HepG2 (cell line): Measurements from ENCODE around the gene NDUFB7. TPM values are rescaled to one million over a fixed set of nuclear protein-coding genes. Genes with fewer than 3 reads are reported as not detected.

ENCODE experiments used
- ADNP ChIP-seq: sonication (generic); formaldehyde crosslinking; IDR thresholded peaks from 2 replicates; pipeline ENCODE4 v1.4.0; 2020; ENCODE audit warnings: missing genetic modification reagents
- KMT2A ChIP-seq: sonication (generic); formaldehyde crosslinking; IDR thresholded peaks from 2 replicates; pipeline ENCODE4 v1.4.0; 2020; ENCODE audit warnings: missing genetic modification reagents
- ZBTB10 ChIP-seq: sonication (generic); formaldehyde crosslinking; IDR thresholded peaks from 2 replicates; pipeline ENCODE4 v1.4.0; 2020; ENCODE audit warnings: missing genetic modification reagents, borderline replicate concordance
- ZNF329 ChIP-seq: sonication (generic); formaldehyde crosslinking; IDR thresholded peaks from 2 replicates; pipeline ENCODE4 v1.9.0; 2021; ENCODE audit warnings: low read depth, mild to moderate bottlenecking, missing genetic modification reagents
- ZNF460 ChIP-seq: sonication (generic); formaldehyde crosslinking; IDR thresholded peaks from 2 replicates; pipeline ENCODE4 v1.5.1; 2020; ENCODE audit warnings: missing genetic modification reagents, mild to moderate bottlenecking, borderline replicate concordance
- ZNF747 ChIP-seq: sonication (generic); formaldehyde crosslinking; IDR thresholded peaks from 2 replicates; pipeline ENCODE4 v1.8.1; 2023; ENCODE audit warnings: missing genetic modification reagents, mild to moderate bottlenecking, borderline replicate concordance
- ZNF782 ChIP-seq: sonication (generic); formaldehyde crosslinking; IDR thresholded peaks from 2 replicates; pipeline ENCODE4 v1.4.0; 2020; ENCODE audit warnings: missing genetic modification reagents, mild to moderate bottlenecking, borderline replicate concordance
- polyA plus RNA-seq, 8 experiments: library from polyadenylated mRNA; depleted of rRNA in 3 of 8; stranded (reverse) in 7 of 8; unstranded in 1 of 8; fragments of >200 nt; fragmentation: Illumina TruSeq in 4 of 8; extraction: Trizol in 4 of 8; gene quantifications; 2 replicates each; pipeline versions ENCODE4 v1.2.1 to v1.2.3, GENCODE V29; 2011 to 2016; ENCODE audit warnings: low read depth in 4 of 8, missing spikeins in 1 of 8, mixed read lengths in 1 of 8; ENCODE audit not compliant: insufficient read depth in 1 of 8
- total RNA-seq, 5 experiments: library from RNA; depleted of rRNA; stranded (reverse); fragments of >200 nt; fragmentation: Illumina TruSeq; extraction: Trizol; gene quantifications; 2 replicates each; pipeline ENCODE4 v1.2.3, GENCODE V29; 2016; ENCODE audit warnings: low read depth in 1 of 5
- TF ChIP-seq, protein P1 (sequence below): sonication (generic); formaldehyde crosslinking; IDR thresholded peaks from 2 replicates; pipeline ENCODE4 v1.4.0; 2020; ENCODE audit warnings: mild to moderate bottlenecking, missing genetic modification reagents
- TF ChIP-seq, protein P2 (sequence below): sonication (generic); formaldehyde crosslinking; IDR thresholded peaks from 2 replicates; pipeline ENCODE4 v1.5.1; 2020; ENCODE audit warnings: missing genetic modification reagents, mild to moderate bottlenecking, borderline replicate concordance
- TF ChIP-seq, protein P3 (sequence below), 2 experiments: fragments of 450-650 bp in 1 of 2; sonication (generic) in 1 of 2; formaldehyde crosslinking; IDR thresholded peaks; 2 replicates each; pipeline versions ENCODE4 v1.5.0 to v1.8.0; 2020 to 2022; ENCODE audit warnings: mild to moderate bottlenecking in 1 of 2, missing genetic modification reagents in 1 of 2

Gene NDUFB7
- total and polyA plus RNA-seq, 2 of the 13 experiments (the other 11 are each of a cell fraction or from before 2014, with no cell fraction given) = 156 to 198 TPM

GRCh38 chr19:14517840-14518505, 53.9 kb downstream of the NDUFB7 start, which contains the start of gene DNAJB1 (continued):
- TF ChIP-seq, protein P1, sequence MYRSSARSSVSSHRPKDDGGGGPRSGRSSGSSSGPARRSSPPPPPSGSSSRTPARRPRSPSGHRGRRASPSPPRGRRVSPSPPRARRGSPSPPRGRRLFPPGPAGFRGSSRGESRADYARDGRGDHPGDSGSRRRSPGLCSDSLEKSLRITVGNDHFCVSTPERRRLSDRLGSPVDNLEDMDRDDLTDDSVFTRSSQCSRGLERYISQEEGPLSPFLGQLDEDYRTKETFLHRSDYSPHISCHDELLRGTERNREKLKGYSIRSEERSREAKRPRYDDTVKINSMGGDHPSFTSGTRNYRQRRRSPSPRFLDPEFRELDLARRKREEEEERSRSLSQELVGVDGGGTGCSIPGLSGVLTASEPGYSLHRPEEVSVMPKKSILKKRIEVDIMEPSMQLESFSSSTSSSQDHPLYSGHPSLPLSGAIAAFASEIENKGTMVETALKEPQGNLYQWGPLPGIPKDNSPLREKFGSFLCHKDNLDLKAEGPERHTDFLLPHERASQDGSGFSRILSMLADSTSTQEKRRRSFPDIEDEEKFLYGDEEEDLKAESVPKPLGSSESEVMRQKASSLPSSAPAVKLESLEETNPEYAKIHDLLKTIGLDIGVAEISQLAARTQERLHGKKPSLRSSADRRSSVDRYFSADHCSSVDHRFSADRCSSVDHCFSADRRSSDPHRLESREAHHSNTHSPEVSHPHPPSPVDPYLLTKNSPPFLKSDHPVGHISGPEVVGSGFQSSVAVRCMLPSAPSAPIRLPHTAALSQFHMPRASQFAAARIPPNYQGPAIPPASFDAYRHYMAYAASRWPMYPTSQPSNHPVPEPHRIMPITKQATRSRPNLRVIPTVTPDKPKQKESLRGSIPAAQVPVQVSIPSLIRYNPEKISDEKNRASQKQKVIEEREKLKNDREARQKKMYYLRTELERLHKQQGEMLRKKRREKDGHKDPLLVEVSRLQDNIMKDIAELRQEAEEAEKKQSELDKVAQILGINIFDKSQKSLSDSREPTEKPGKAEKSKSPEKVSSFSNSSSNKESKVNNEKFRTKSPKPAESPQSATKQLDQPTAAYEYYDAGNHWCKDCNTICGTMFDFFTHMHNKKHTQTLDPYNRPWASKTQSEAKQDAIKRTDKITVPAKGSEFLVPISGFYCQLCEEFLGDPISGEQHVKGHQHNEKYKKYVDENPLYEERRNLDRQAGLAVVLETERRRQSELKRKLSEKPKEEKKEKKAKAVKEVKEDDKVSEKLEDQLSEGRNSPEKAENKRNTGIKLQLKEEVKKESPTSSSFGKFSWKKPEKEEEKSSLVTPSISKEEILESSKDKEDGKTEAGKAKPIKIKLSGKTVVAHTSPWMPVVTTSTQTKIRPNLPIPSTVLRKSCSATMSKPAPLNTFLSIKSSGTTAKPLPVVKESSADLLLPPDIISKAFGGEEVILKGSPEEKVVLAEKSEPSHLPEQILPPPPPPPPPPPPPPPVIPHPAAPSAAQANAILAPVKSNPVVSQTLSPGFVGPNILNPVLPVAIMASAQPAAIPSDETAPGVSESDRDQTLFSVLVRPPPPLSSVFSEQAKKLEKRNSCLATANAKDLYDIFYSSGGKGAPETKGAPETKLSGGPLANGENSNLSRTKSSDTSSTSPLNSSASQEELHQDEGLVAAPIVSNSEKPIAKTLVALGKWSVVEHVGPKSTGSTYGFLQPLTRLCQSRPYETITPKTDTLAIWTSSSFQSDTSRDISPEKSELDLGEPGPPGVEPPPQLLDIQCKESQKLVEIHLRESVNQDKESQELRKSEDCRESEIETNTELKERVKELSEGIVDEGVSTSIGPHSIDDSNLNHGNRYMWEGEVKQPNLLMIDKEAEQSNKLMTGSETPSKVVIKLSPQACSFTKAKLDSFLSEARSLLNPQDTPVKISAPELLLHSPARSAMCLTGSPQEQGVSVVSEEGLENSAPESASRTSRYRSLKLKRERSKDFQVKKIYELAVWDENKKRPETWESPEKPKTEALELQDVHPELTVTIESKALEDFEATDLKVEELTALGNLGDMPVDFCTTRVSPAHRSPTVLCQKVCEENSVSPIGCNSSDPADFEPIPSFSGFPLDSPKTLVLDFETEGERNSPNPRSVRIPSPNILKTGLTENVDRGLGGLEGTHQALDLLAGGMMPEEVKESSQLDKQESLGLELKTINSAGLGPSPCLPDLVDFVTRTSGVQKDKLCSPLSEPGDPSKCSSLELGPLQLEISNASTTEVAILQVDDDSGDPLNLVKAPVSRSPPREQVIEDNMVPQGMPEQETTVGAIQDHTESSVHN (CRISPR knock-in tag) = no peak; the same call in 1 of the 2 replicates
- TF ChIP-seq ZNF782 (CRISPR knock-in tag) (no peak; the same call in 1 of the 2 replicates), KMT2A (no peak), ADNP (CRISPR knock-in tag) (0 out of 2 replicates have a peak, but pooled peaks have one; percentile 51), ZNF747 (CRISPR knock-in tag) (peak; percentile 62), ZBTB10 (CRISPR knock-in tag) (peak; percentile 56; the same call in 1 of the 2 replicates), ZNF460 (CRISPR knock-in tag) (no peak), ZNF329 (peak; percentile 77; the same call in 1 of the 2 replicates)
- TF ChIP-seq, protein P2, sequence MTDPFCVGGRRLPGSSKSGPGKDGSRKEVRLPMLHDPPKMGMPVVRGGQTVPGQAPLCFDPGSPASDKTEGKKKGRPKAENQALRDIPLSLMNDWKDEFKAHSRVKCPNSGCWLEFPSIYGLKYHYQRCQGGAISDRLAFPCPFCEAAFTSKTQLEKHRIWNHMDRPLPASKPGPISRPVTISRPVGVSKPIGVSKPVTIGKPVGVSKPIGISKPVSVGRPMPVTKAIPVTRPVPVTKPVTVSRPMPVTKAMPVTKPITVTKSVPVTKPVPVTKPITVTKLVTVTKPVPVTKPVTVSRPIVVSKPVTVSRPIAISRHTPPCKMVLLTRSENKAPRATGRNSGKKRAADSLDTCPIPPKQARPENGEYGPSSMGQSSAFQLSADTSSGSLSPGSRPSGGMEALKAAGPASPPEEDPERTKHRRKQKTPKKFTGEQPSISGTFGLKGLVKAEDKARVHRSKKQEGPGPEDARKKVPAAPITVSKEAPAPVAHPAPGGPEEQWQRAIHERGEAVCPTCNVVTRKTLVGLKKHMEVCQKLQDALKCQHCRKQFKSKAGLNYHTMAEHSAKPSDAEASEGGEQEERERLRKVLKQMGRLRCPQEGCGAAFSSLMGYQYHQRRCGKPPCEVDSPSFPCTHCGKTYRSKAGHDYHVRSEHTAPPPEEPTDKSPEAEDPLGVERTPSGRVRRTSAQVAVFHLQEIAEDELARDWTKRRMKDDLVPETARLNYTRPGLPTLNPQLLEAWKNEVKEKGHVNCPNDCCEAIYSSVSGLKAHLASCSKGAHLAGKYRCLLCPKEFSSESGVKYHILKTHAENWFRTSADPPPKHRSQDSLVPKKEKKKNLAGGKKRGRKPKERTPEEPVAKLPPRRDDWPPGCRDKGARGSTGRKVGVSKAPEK = no peak
- TF ChIP-seq, protein P3, sequence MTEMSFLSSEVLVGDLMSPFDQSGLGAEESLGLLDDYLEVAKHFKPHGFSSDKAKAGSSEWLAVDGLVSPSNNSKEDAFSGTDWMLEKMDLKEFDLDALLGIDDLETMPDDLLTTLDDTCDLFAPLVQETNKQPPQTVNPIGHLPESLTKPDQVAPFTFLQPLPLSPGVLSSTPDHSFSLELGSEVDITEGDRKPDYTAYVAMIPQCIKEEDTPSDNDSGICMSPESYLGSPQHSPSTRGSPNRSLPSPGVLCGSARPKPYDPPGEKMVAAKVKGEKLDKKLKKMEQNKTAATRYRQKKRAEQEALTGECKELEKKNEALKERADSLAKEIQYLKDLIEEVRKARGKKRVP (CRISPR knock-in tag; IDR thresholded peaks at IDR 0.05) = no peak
